Lower lobe of right lung (tissue), 2 donors: ENCODE data around the gene TMEM220. TPM values are rescaled to one million over a fixed set of nuclear protein-coding genes. Genes with fewer than 3 reads are reported as not detected.

Experiments
- ATAC-seq, 2 donors: fragments of 200-7000 bp; cut with Tn5 transposase; one replicate each; pipeline ENCODE4 v1.9.1; 2020 to 2022; ENCODE audit warnings: mild to moderate bottlenecking in 2 of 2, moderate library complexity in 2 of 2
- DNase-seq: peaks from one replicate; pipeline ENCODE4 v3.0.0-alpha.2; 2020
- H3K27ac ChIP-seq: fragments of 200-600 bp; one replicate; pipeline ENCODE4 v1.8.0; 2022
- H3K27me3 ChIP-seq: fragments of 200-600 bp; one replicate; pipeline ENCODE4 v1.8.0; 2022; ENCODE audit warnings: low read depth
- H3K36me3 ChIP-seq: fragments of 200-600 bp; one replicate; pipeline ENCODE4 v1.8.0; 2022; ENCODE audit warnings: mild to moderate bottlenecking
- H3K4me1 ChIP-seq: fragments of 200-600 bp; one replicate; pipeline ENCODE4 v1.8.0; 2022
- H3K4me3 ChIP-seq: fragments of 200-600 bp; one replicate; pipeline ENCODE4 v1.8.0; 2022; ENCODE audit warnings: mild to moderate bottlenecking
- H3K9me3 ChIP-seq: fragments of 200-600 bp; one replicate; pipeline ENCODE4 v1.8.0; 2022
- CTCF ChIP-seq: fragments of 200-600 bp; IDR thresholded peaks from one replicate; pipeline ENCODE4 v1.8.0; 2022; ENCODE audit warnings: antibody characterized with exemption, mild to moderate bottlenecking
- intact Hi-C: fragments of 100-400 bp; cut with DNase I; formaldehyde crosslinking; loops from one replicate; pipeline ENCODE4 v1.11.0; 2022
- total RNA-seq: library from RNA; stranded (reverse); fragmentation: NEBNext Ultra II Directional; extraction: Animal tissue kit (Norgen Biotek cat#: 25700); gene quantifications from one replicate; pipeline ENCODE4 v1.2.1, GENCODE V29; 2021
- donor health status: DM: no; HTN: yes; CAD: no; lungs with severe emphysema.

TMEM220 gene
- total RNA-seq, 1 donor from 2014 or later: 10.8 TPM

GRCh38 chr17:10718547-10718946 lies 11.3 kb downstream of the TMEM220 start:
- peaks cover 11% of the 10 kb centered on the region for H3K36me3 ChIP-seq
- ATAC-seq (no peak), DNase-seq (no peak)
- H3K27me3 ChIP-seq: no peaks in the 10 kb centered on the region
- TF ChIP-seq CTCF: no peak
- intact Hi-C loops: no loop called here
- no peak overlapping the region for H3K4me3 ChIP-seq
- H3K27ac ChIP-seq: no peak overlapping the region
- no peaks in the 10 kb centered on the region for H3K9me3 ChIP-seq
- H3K4me1 ChIP-seq: no peaks in the 10 kb centered on the region

- Histone ChIP-seq H3K4me3 (no peak overlapping the region), H3K4me1 (no peaks in the 10 kb centered on the region), H3K36me3 (peaks cover 26% of the 10 kb centered on the region), H3K27me3 (no peaks in the 10 kb centered on the region), H3K9me3 (no peaks in the 10 kb centered on the region), H3K27ac (no peak overlapping the region)
- TF ChIP-seq CTCF: no peak
- intact Hi-C loops: no loop called here
- no peak for ATAC-seq
- DNase-seq: no peak
Measured at GRCh38 chr17:10716218-10716617, 13.6 kb downstream of the TMEM220 start.

- no peak for DNase-seq
- no peaks in the 10 kb centered on the region for H3K9me3 ChIP-seq
- H3K27me3 ChIP-seq: no peaks in the 10 kb centered on the region
- H3K4me3 ChIP-seq: no peak overlapping the region
- ATAC-seq: no peak
- H3K27ac ChIP-seq: no peak overlapping the region
- H3K4me1 ChIP-seq: no peaks in the 10 kb centered on the region
- TF ChIP-seq CTCF: no peak
- intact Hi-C loops: no loop called here
- peaks cover 53% of the 10 kb centered on the region for H3K36me3 ChIP-seq
Measured at GRCh38 chr17:10713318-10713717, 16.5 kb downstream of the TMEM220 start.

- Histone ChIP-seq H3K36me3 (peaks cover 59% of the 10 kb centered on the region), H3K4me1 (peaks cover 11% of the 10 kb centered on the region), H3K27me3 (no peaks in the 10 kb centered on the region), H3K9me3 (no peaks in the 10 kb centered on the region), H3K27ac (no peak overlapping the region), H3K4me3 (no peak overlapping the region)
- DNase-seq: no peak
- no peak for ATAC-seq
- TF ChIP-seq CTCF: no peak
- intact Hi-C loops: no loop called here
Measured at GRCh38 chr17:10705727-10706126, 24.1 kb downstream of the TMEM220 start.

GRCh38 chr17:10702574-10702973 lies 27.2 kb downstream of the TMEM220 start:
- Histone ChIP-seq H3K9me3 (no peaks in the 10 kb centered on the region), H3K4me1 (peaks cover 23% of the 10 kb centered on the region), H3K27ac (no peak overlapping the region), H3K27me3 (no peaks in the 10 kb centered on the region), H3K36me3 (peaks cover 29% of the 10 kb centered on the region), H3K4me3 (no peak overlapping the region)
- intact Hi-C loops: no loop called here
- DNase-seq (no peak), ATAC-seq (peak in 1 of 2 donors; percentile 43)
- TF ChIP-seq CTCF: no peak

GRCh38 chr17:10699856-10700255 lies 30.0 kb downstream of the TMEM220 start:
- Histone ChIP-seq H3K9me3 (no peaks in the 10 kb centered on the region), H3K4me1 (peaks cover 38% of the 10 kb centered on the region), H3K27ac (no peak overlapping the region), H3K27me3 (no peaks in the 10 kb centered on the region), H3K36me3 (peaks cover 8% of the 10 kb centered on the region), H3K4me3 (no peak overlapping the region)
- TF ChIP-seq CTCF: no peak
- DNase-seq (no peak), ATAC-seq (no peak)
- intact Hi-C loops: no loop called here
